Testis (tissue), 3 donors: ENCODE data around the gene GSTM1. TPM values are rescaled to one million over a fixed set of nuclear protein-coding genes. Genes with fewer than 3 reads are reported as not detected.

ENCODE experiments used
- DNase-seq: peaks from one replicate; pipeline ENCODE4 v3.0.0-alpha.2; 2019
- H3K27ac ChIP-seq, 2 donors: fragments of 200-600 bp; sonication (generic); one replicate each; pipeline ENCODE4 v1.5.1; 2019
- H3K27me3 ChIP-seq: fragments of 200-600 bp; sonication (generic); one replicate; pipeline ENCODE4 v1.5.1; 2019
- H3K36me3 ChIP-seq: fragments of 200-600 bp; sonication (generic); one replicate; pipeline ENCODE4 v1.5.1; 2017; ENCODE audit warnings: low read depth; ENCODE audit errors: missing control alignments
- H3K4me1 ChIP-seq: fragments of 200-600 bp; sonication (generic); one replicate; pipeline ENCODE4 v1.5.1; 2019
- H3K4me3 ChIP-seq, 2 donors: fragments of 200-600 bp; sonication (generic); one replicate each; pipeline ENCODE4 v1.5.1; 2017 to 2019
- H3K9me3 ChIP-seq: fragments of 200-600 bp; sonication (generic); one replicate; pipeline ENCODE4 v1.5.1; 2017
- CTCF ChIP-seq, 3 experiments: fragments of 450-650 bp in 2 of 3; fragments of 200-600 bp in 1 of 3; sonication (generic) in 1 of 3; IDR thresholded peaks; one replicate each; pipeline ENCODE4 v1.5.1; 2016 to 2019; ENCODE audit warnings: antibody characterized with exemption in 3 of 3, mild to moderate bottlenecking in 2 of 3, moderate library complexity in 1 of 3
- POLR2A ChIP-seq: fragments of 450-650 bp; IDR thresholded peaks from one replicate; pipeline ENCODE4 v1.6.1; 2017; ENCODE audit warnings: antibody characterized with exemption, mild to moderate bottlenecking, moderate library complexity
- WGBS, 2 donors: methylation state at CpG; one replicate each; pipeline ENCODE4 v1.1.5; 2018; 5-methylcytosine and 5-hydroxymethylcytosine counted together
- intact Hi-C: fragments of 100-400 bp; cut with DNase I; formaldehyde crosslinking; loops from one replicate; pipeline ENCODE4 v1.15.1; 2023; ENCODE audit warnings: low total_unique reads
- polyA plus RNA-seq: library from polyadenylated mRNA; stranded (reverse); fragments of 350-450 nt; fragmentation: Illumina TruSeq; extraction: RNeasy Lipid Tissue Mini Kit (QIAGEN cat#74804); gene quantifications from one replicate; pipeline ENCODE4 v1.2.3, GENCODE V29; 2014; ENCODE audit warnings: low read depth, low replicate concordance; ENCODE audit not compliant: insufficient read depth
- total RNA-seq, 2 donors: library from RNA; depleted of rRNA; stranded (reverse); fragments of >200 nt; gene quantifications; one replicate each; pipeline ENCODE4 v1.2.3, GENCODE V29; 2016

GSTM1 gene
- total and polyA plus RNA-seq, 3 donors from 2014 or later = not detected

GRCh38 chr1:109644670-109645069 lies 42.9 kb upstream of the GSTM1 start:
- Histone ChIP-seq H3K9me3 (no peaks in the 10 kb centered on the region), H3K27me3 (no peaks in the 10 kb centered on the region), H3K36me3 (no peaks in the 10 kb centered on the region), H3K4me1 (peaks cover 7% of the 10 kb centered on the region), H3K4me3 (no peak overlapping the region), H3K27ac (no peak overlapping the region)
- intact Hi-C loops = loop anchor here (5.0 kb wide), 1 partner anchor 128 kb away; no protein-coding TSS in a partner anchor
- WGBS, 2 donors = no CpG with 5 or more reads among the region's 10 CpGs
- TF ChIP-seq POLR2A (no peak), CTCF (IDR thresholded peaks at IDR 0.05) (no peak)
- no peak for DNase-seq

- no peaks in the 10 kb centered on the region for H3K27me3 ChIP-seq
- H3K4me3 ChIP-seq = peak overlapping the region in 1 of 2 donors; percentile 24
- intact Hi-C loops = no loop called here
- 24 to 35% methylated on average over 4 of the region's 4 CpGs for WGBS, 2 donors
- no peaks in the 10 kb centered on the region for H3K36me3 ChIP-seq
- H3K27ac ChIP-seq = peak overlapping the region; percentile 46 to 63
- DNase-seq = peak; percentile 64
- no peaks in the 10 kb centered on the region for H3K9me3 ChIP-seq
- peak; percentile 49 to 72 (median 50) for TF ChIP-seq CTCF (IDR thresholded peaks at IDR 0.05)
- TF ChIP-seq POLR2A = no peak
- H3K4me1 ChIP-seq = peaks cover 10% of the 10 kb centered on the region
Observed at GRCh38 chr1:109649491-109649914, 38.1 kb upstream of the GSTM1 start.

GRCh38 chr1:109650609-109651008 lies 37.0 kb upstream of the GSTM1 start:
- no peaks in the 10 kb centered on the region for H3K9me3 ChIP-seq
- H3K4me1 ChIP-seq = peaks cover 18% of the 10 kb centered on the region
- H3K4me3 ChIP-seq = no peak overlapping the region
- no peaks in the 10 kb centered on the region for H3K27me3 ChIP-seq
- no peaks in the 10 kb centered on the region for H3K36me3 ChIP-seq
- TF ChIP-seq CTCF (IDR thresholded peaks at IDR 0.05) (no peak), POLR2A (no peak)
- DNase-seq = no peak
- WGBS, 2 donors = 87 to 92% methylated on average over 3 of the region's 3 CpGs
- intact Hi-C loops = no loop called here
- no peak overlapping the region for H3K27ac ChIP-seq

- no peak for DNase-seq
- WGBS, 2 donors = 74 to 82% methylated on average over 2 of the region's 2 CpGs
- intact Hi-C loops = no loop called here
Observed at GRCh38 chr1:109652402-109652801, 35.2 kb upstream of the GSTM1 start.

More at GRCh38 chr1:109652402-109652801, 35.2 kb upstream of the GSTM1 start:
- H3K27me3 ChIP-seq = no peaks in the 10 kb centered on the region
- no peak overlapping the region for H3K27ac ChIP-seq
- no peak overlapping the region for H3K4me3 ChIP-seq
- no peaks in the 10 kb centered on the region for H3K36me3 ChIP-seq
- H3K9me3 ChIP-seq = no peaks in the 10 kb centered on the region
- TF ChIP-seq CTCF (IDR thresholded peaks at IDR 0.05) = no peak
- no peak for TF ChIP-seq POLR2A
- H3K4me1 ChIP-seq = peaks cover 22% of the 10 kb centered on the region
